ENCODE results near the gene ACTL6A. TPM values are rescaled to one million over a fixed set of nuclear protein-coding genes. Genes with fewer than 3 reads are reported as not detected.

Gene ACTL6A
- total RNA-seq, 4 donors from 2014 or later = 40.8 to 72.2 (median 49.8) TPM

GRCh38 chr3:179589143-179589542 lies 26.4 kb downstream of the ACTL6A start:
- Histone ChIP-seq H3K4me1 (no peaks in the 10 kb centered on the region), H3K4me3 (replicated peaks in 1 of 3) (no peak overlapping the region), H3K9me3 (no peaks in the 10 kb centered on the region), H3K27me3 (no peaks in the 10 kb centered on the region), H3K27ac (no peak overlapping the region), H3K36me3 (peaks cover 45 to 53% of the 10 kb centered on the region in 2 donors)
- intact Hi-C loops (cut with DNase I) = no loop called here
- DNase-seq = no peak
- TF ChIP-seq POLR2A (IDR thresholded peaks at IDR 0.05) (no peak), CTCF (IDR thresholded peaks at IDR 0.05) (no peak)

- peaks cover 48 to 57% of the 10 kb centered on the region in 2 donors for H3K36me3 ChIP-seq
- intact Hi-C loops (cut with DNase I) = no loop called here
- peak overlapping the region in 2 of 3 donors; percentile 3 to 77 for H3K27ac ChIP-seq
Observed at GRCh38 chr3:179590669-179591068, 27.9 kb downstream of the ACTL6A start.

DNA sequence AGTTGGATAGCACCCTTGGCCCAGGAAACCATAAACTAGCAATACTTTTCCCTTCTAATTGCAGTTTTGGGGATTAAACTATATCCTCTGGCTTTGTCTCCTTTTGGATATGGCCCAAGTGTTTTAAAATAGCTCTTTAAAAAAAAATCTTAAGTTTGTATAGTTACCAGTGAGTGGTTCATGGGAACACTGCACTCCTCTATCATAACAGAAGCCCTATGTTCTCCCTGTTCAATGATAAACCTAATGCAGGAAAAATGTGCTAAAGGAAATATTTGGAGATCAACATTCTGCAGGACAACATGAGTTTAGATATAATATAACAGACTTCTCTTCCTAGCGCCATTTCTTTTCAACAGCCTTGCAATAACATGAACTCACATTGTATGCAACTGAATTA lies 28.6 kb downstream of the ACTL6A start:
- H3K4me1 ChIP-seq = no peaks in the 10 kb centered on the region
- peak overlapping the region in 2 of 3 donors; percentile 3 to 77 for H3K27ac ChIP-seq
- 86 to 88% methylated on average over 1 of the region's 1 CpG for WGBS, 2 donors
- TF ChIP-seq CTCF (IDR thresholded peaks at IDR 0.05) (no peak), POLR2A (IDR thresholded peaks at IDR 0.05) (no peak)
- intact Hi-C loops (cut with DNase I) = no loop called here
- peaks cover 49 to 60% of the 10 kb centered on the region in 2 donors for H3K36me3 ChIP-seq
- no peaks in the 10 kb centered on the region for H3K27me3 ChIP-seq
- no peak for DNase-seq
- H3K4me3 ChIP-seq (replicated peaks in 1 of 3) = no peak overlapping the region
- no peaks in the 10 kb centered on the region for H3K9me3 ChIP-seq

More at GRCh38 chr3:179590669-179591068, 27.9 kb downstream of the ACTL6A start:
- no peak for DNase-seq
- 84 to 86% methylated on average over 2 of the region's 2 CpGs for WGBS, 2 donors
- H3K9me3 ChIP-seq = no peaks in the 10 kb centered on the region
- no peaks in the 10 kb centered on the region for H3K27me3 ChIP-seq
- H3K4me1 ChIP-seq = no peaks in the 10 kb centered on the region
- no peak overlapping the region for H3K4me3 ChIP-seq (replicated peaks in 1 of 3)
- TF ChIP-seq CTCF (IDR thresholded peaks at IDR 0.05) (no peak), POLR2A (IDR thresholded peaks at IDR 0.05) (no peak)

GRCh38 chr3:179599531-179599930 lies 36.8 kb downstream of the ACTL6A start:
- H3K4me3 ChIP-seq (replicated peaks in 1 of 3) = no peak overlapping the region
- H3K9me3 ChIP-seq = no peaks in the 10 kb centered on the region
- no peak overlapping the region for H3K27ac ChIP-seq
- intact Hi-C loops (cut with DNase I) = no loop called here
- H3K36me3 ChIP-seq = peaks cover 34 to 50% of the 10 kb centered on the region in 2 donors
- no peak for TF ChIP-seq CTCF (IDR thresholded peaks at IDR 0.05)
- no peak for TF ChIP-seq POLR2A (IDR thresholded peaks at IDR 0.05)
- H3K4me1 ChIP-seq = peaks cover 0 to 6% of the 10 kb centered on the region in 2 donors
- no peaks in the 10 kb centered on the region for H3K27me3 ChIP-seq
- 97 to 98% methylated on average over 4 of the region's 4 CpGs for WGBS, 2 donors
- no peak for DNase-seq

GRCh38 chr3:179603321-179603720 lies 40.6 kb downstream of the ACTL6A start:
- Histone ChIP-seq H3K4me3 (replicated peaks in 1 of 3) (no peak overlapping the region), H3K27me3 (no peaks in the 10 kb centered on the region), H3K9me3 (no peaks in the 10 kb centered on the region), H3K36me3 (peaks cover 15 to 20% of the 10 kb centered on the region in 2 donors), H3K4me1 (peaks cover 8 to 13% of the 10 kb centered on the region in 2 donors), H3K27ac (no peak overlapping the region)
- 79 to 90% methylated on average over 4 of the region's 4 CpGs for WGBS, 2 donors
- intact Hi-C loops (cut with DNase I) = no loop called here
- TF ChIP-seq CTCF (IDR thresholded peaks at IDR 0.05) (no peak), POLR2A (IDR thresholded peaks at IDR 0.05) (no peak)
- DNase-seq = no peak

Data from thyroid gland (tissue), 4 donors.